ENCODE results near the gene CTDNEP1.

CTDNEP1 gene

DNA sequence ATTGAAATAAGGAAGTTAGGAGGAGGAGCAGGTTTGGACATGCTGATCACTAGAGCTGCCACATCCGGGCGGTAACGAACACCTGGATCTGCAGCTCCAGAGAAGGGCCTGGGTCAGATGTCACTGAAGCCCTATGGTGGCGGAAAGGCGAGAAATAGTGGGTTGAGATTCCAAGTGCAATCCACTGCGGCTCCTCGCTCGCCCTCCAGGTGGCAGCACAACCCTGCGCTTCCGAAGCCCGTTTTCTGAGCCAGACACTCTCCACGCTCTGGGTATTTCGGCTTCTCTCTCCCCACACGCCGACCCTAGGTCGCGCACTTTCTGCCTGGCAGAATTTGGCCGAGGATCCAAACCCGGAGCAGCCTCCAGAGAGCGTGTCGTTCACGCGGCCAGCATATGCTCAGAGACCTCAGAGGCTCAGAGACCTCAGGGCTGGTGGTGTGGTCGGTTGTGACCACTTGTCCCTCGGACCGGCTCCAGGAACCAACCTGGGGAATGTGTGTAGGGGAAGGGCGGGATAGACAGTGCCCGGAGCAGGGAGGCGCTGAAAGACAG lies 29.1 kb upstream of the CTDNEP1 start:
- peak; percentile 81 for DNase-seq (ENCODE audit: low read depth)

DNA sequence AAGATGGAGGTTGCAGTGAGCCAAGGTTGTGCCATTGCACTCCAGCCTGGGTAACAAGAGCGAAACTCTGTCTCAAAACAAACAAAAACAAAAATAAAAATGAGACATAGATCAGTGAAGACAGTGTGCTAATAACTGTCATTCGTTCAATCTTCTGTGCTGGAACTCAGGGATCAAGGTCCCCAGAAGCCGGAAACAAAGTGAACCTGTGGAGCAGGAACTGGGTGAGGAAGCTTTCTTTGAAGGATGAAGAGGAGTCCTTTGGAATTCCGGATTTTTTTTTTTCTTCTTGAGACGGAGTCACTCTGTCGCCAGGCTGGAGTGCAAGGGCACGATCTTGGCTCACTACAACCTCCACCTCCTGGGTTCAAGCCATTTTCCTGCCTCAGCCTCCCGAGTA lies 27.9 kb upstream of the CTDNEP1 start:
- no peak for DNase-seq (ENCODE audit: low read depth)

- DNase-seq (ENCODE audit: low read depth): no peak
These were observed 15.2 kb upstream of the CTDNEP1 start for GRCh38 chr17:7266784-7267183.

GRCh38 chr17:7263801-7264078 lies 12.2 kb upstream of the CTDNEP1 start:
- DNase-seq (ENCODE audit: low read depth): no peak

DNA sequence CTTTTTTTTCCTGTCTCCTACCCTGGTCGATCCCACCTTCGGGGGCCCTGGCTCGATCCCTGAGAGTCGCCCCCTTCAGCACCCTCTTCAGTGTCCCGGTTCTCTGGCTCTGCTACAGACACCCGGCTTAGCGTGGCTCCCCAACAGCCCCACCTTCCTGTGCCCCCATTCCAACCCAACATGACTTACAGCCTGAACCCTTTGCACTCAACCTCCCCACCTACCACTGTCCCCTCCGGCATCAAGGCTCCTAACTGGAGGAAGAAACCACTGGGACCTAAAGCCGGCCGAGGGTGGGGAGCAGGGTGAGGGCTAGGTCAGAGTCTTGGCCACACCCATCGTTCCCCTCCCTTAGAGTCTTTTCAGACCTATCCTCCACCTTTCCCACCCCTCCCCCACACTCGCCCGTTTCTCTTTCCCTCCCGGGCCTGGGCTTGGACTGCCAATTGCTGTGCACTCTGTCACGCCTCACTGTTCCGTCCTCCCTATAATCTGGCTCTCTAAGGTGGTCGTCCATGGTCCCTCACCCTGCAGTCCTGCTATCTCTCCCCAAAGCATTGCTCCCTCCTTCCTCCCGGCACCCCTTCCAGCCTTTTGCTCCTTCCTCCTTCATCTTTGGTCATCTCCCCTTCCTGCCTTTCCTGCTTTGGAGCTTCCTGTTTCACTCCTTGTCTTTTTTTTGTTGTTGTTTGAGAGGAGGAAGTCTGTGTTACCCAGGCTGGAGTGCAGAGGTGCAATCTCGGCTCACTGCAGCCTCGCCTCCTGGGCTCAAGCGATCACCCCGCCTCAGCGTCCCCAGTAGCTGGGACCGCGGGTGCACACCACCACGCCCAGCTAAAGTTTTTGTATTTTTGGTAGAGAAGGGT lies 11.6 kb upstream of the CTDNEP1 start:
- DNase-seq (ENCODE audit: low read depth): no peak

GRCh38 chr17:7262192-7262934 lies 10.8 kb upstream of the CTDNEP1 start, which contains the start of gene CLDN7:
Gene CLDN7 (minus strand): TSS chr17:7262478. CDS start chr17:7262043, 435 bp downstream.
- no peak for DNase-seq (ENCODE audit: low read depth)

- DNase-seq (ENCODE audit: low read depth): peak; percentile 47
These were observed 10.1 kb upstream of the CTDNEP1 start for GRCh38 chr17:7261379-7262191.

DNA sequence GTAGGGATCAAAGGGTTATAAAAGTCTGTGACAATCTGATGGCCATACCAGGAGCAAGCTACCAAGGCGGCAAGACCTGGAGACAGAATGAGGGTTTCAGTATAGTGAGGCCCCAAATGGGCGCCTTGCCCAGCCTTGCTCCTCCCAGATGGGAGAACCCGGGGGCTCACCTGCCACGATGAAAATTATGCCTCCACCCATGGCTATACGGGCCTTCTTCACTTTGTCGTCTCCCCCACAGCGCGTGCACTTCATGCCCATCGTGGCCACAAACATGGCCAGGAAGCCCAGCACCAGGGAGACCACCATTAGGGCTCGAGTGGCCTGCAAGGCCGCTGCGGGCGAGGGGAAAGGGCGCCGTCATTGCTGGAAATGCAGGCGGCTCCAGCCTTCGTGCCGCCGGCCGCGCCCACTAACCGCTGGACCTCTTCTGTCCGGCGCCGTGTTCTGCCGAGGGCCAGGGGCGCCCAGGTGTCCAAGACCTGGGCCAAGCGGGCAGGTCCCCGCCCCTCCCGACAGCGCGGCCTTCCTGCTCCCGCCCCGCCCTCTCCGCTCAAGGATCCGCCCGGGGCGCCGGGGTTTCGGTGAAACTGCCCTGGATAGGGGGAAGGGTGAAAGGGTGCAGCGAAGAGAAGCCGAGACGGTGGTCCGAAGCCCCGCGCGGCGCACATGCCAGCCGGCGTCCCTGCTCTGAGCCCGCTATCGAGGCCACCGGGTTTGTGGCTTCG lies 9.3 kb upstream of the CTDNEP1 start:
- DNase-seq (ENCODE audit: low read depth): no peak

DNA sequence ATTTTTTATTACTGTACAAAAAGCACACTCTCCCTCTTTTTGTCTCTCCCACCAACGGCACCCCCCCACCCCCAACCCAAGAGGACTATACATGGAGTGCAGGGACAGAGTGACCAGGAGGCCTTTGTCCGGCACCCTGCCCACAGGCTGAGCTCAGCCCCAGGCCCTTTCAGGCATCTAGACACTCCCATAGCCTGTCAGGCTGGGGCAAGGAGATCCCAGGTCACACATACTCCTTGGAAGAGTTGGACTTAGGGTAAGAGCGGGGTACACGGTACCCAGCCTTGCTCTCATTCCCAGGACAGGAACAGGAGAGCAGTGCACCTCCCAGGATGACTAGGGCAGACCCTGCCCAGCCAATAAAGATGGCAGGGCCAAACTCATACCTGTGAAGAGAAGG lies 8.6 kb upstream of the CTDNEP1 start:
- no peak for DNase-seq (ENCODE audit: low read depth)

- no peak for DNase-seq (ENCODE audit: low read depth)
These were observed 8.0 kb upstream of the CTDNEP1 start for GRCh38 chr17:7259555-7259889.

DNA sequence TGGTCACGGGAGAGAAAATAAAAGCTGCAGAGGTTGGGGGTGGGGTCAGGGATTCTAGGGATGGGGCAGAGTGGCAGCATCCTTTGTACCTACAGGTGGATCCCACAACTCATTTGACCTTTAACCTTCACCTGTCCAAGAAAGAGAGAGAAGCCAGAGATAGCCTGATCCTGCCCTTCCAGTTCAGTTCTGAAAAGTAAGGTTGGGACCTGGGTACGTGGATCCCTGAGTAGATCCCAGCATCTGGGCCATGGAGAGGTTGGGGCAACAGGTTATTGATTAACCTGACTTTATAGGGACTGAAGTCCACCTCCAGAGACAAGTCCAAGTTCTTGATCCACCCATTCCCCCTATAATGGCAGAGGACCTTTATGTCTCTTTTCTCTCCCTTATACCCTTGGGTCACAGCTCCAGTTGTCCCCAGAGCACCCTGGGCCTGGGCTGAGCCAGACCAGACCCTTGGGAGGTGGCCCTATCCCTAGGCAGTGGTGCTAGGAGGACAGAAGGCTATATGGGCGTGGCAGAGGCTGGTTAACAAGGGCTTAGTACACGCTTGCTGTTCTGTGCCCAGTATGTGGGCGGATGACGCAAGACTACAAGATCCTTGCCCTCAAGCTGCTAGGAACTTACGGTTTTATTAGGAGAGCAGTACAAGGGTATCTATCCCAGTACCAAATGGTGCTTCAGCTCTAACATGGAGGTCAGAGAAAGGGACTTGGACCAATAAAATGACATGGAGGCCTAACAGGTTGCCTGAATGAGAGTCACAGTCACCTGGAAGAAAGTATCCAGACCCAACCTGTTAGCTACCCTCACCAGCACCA lies 7.4 kb upstream of the CTDNEP1 start:
- DNase-seq (ENCODE audit: low read depth): no peak

GRCh38 chr17:7256766-7257456 lies 5.4 kb upstream of the CTDNEP1 start:
- DNase-seq (ENCODE audit: low read depth): no peak

- no peak for DNase-seq (ENCODE audit: low read depth)
These were observed 3.0 kb upstream of the CTDNEP1 start for GRCh38 chr17:7254511-7254910.

GRCh38 chr17:7253082-7253481 lies 1.5 kb upstream of the CTDNEP1 start:
- DNase-seq (ENCODE audit: low read depth): no peak

DNA sequence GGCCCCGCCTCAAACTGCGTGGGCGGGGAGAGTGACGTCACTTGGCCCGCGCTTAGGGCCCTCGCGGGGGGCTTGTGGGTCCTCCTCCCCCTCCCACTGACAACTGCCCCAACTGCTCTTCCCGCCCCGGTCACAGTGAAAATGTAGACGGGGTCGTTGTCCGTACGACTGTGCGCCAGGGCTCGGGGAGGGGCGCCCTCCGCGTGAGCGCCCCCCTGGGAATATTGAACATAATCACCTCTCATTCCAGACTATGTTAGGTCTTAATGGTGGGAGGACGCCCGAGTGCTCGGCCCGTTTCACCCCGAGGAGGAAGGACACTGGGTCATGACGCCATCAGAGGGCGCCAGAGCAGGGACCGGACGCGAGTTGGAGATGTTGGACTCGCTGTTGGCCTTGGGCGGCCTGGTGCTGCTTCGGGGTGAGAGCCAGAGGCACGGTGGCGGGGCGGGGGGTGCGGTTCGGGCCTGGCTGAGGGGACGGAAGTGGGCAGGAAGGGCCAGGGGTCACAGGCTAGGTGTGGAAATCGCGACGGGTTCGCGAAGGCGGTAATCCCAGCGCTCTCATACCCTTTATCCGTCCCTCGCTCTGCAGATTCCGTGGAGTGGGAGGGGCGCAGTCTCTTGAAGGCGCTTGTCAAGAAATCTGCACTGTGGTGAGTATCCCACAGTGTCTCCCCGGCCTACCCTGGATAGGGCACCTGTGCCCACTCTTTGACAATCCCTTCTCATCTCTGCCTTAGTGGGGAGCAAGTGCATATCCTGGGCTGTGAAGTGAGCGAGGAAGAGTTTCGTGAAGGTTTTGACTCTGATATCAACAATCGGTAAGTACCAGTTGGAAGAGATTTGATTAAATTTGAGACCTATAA lies 876 bp upstream of the CTDNEP1 start, which contains the start of gene ELP5:
ELP5 (plus strand) TSS at position 40 of the 868 bp plus-strand sequence; CDS start at position 376, 336 bp downstream.
- peak; percentile 69 for DNase-seq (ENCODE audit: low read depth)

DNA sequence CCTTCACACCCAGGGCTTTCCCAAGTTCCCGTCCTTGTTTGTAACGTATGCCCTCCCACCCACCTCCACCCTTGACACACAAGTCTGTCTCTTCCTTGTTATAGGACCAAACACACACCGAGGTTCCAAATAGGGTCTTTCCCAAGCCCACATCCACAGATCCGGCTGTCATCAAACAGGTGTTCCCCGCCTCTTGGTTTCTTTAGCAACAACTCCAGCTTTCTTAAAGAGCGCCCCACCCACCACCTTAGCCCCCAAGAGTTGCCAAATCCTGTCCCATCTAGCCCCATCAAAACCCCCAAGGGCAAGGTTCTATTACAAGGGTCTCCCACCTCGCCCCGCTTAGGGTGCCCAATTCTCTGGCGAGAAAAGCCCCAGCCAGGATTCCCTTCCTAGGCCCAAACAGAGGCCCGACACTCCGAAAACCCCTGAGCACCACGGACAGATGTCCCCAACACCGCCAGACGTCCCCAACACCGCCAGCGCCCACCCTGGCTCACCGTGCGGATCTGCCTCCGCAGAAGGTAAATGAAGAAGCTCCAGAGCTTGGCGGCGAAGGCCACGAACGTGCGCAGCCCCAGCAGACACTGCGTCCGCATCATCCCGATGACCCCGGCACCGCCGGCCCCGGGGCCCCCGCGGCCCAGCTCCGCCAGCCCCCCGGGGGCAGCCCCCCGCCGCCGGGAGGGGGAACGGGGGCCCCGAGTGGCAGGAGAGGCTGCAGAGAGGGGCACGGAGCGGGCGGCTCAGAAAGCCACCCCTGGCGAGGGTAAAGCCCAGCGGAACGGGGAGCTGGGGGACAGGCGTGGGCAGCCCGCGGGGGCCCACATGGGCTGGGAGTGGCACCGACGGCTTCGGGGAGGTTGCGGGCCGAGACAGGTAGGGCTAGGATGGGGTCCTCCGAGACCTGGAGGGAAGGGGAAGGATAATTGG lies 573 bp downstream of the CTDNEP1 start:
- no peak for DNase-seq (ENCODE audit: low read depth)

DNA sequence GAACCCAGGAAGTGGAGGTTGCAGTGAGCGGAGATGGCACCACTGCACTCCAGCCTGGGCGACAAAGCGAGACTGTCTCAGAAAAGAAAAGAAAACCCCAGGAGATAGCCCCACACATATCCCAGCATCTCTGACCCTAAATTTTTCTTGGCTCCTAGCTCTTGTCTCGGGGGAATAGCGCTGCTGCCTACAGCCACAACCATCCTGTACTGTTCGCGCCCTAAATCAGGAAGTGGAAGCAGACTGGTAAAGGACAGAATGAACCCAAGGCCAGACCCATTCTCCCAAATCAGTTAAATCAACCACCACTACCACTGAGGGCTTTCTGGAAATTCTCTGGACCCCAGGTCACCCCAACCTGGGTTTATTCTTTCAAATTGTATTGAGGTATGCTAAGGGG lies 1.7 kb downstream of the CTDNEP1 start:
- no peak for DNase-seq (ENCODE audit: low read depth)

GRCh38 chr17:7249214-7249613 lies 2.3 kb downstream of the CTDNEP1 start:
- no peak for DNase-seq (ENCODE audit: low read depth)
